ENCODE data around the gene NTRK3.

GRCh38 chr15:88161636-88162035, 94.9 kb downstream of the NTRK3 start:
- TF ChIP-seq CTCF (conservative IDR thresholded peaks at IDR 0.05; ENCODE audit: low read length), result no peak
- TF ChIP-seq EZH2phosphoT487 (IDR thresholded peaks at IDR 0.05; ENCODE audit: borderline replicate concordance), result no peak

Data from Loucy (cell line).